HG03103 (cell line): ENCODE data around the gene IL17C.
"Not testable (repeated sequence)": the region's sequence is repeated elsewhere in the genome, so short reads cannot be mapped to it uniquely, and the experiment has no call there.

Experiments used
- ATAC-seq: cut with Tn5 transposase; IDR thresholded peaks from one replicate; pipeline ENCODE4 v1.9.1; 2021; ENCODE audit warnings: low read depth; ENCODE audit not compliant: unreplicated experiment

The IL17C gene

DNA sequence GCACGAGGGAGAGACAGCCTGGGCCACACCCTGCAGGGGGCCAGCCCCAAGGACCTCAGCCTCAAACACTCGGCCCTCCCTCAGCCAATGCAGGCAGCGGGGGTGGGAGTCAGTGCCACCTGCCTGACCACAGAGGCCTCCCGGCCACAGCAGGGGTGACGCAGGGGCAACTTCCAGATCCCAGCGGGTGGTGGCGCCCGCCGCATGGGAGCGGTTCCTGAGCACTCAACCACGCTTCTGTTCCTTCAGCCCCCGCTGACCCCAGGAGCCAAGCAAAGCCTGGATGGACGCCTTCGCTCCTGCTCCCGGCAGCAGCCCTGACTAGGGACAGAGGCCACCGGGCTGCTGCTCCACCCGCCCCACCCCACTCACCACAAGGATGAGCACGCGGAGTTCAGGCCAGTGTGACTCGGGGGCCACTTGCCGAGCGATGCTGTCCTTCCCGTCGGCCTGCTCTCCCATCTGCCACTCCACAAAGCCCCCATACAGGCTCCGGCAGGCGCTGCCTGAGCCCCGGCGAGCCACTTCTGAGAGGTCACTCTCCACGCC is 17.4 kb downstream of the IL17C start:
- ATAC-seq = no peak

DNA sequence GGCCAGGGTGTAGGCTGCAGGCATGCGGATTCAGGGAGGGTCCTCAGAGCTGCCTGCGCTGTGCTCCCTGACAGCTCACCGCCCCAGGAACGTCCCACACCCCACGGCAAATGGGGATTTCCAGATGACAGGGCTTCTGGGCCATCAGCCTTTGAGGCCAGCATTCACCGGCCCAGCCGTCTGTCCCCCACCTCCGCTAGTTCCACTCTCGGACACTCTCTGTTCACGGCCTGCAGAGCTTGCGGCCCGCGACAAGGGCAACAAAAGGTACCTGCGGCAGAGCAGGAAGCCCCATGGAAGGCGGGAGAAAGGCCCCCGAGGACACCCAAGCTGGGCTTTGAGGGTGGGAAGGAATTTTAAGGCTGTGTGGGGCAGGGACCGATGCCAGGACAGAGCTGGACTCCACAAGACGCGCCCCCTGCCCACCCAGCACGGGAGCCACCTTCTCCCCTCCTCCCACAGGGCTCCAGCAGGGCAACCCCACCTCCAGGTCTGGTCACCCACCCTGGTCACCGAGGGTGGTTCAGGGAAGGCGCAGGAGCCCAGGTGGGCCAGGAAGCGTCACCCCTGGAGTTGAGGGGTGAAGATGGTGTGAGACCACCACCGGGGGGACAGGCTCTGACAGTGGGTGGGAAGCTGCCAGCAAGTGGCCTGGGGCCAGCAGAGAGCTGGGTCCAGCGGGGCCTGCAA is 18.1 kb downstream of the IL17C start:
- ATAC-seq = no peak

DNA sequence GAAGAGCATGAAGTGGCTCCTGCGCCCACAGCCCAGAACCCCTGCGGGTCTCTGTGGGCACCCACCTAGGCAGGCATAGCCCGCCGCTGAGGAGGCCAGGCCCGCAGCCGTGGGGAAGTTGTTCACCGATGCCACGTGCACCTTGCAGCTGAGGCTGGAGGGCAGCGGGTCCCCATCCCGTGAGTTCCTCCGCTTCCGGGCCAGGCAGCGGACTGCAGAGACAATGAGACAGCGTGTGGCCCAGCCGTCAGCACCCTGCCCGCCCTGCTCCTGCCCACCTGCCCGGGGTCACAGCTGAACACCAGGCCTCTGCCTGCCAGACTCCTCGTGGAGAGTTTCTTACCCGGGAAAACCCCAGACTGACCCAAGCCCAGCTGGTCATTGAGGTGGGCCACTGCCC is 19.0 kb downstream of the IL17C start:
- no peak for ATAC-seq

DNA sequence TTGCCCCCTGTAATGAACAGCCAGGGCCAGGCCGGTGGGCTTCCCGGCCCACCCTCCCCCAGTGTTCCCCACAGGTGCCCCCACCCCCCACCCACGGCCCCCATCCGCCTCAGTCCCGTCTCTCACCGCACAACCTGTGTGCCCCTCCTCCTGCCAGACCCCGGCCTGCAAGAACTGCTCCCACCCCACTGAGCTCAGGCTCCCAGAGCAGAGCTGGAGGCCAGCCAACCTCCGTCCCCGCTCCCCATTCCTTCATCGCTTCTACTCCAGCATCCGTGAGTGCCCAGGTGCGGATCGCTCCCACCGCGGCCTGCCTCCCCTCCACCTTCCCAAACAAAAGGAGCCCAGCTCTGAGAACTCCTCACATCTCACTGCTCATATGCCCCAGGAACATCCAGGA is 20.3 kb downstream of the IL17C start:
- ATAC-seq = no peak

DNA sequence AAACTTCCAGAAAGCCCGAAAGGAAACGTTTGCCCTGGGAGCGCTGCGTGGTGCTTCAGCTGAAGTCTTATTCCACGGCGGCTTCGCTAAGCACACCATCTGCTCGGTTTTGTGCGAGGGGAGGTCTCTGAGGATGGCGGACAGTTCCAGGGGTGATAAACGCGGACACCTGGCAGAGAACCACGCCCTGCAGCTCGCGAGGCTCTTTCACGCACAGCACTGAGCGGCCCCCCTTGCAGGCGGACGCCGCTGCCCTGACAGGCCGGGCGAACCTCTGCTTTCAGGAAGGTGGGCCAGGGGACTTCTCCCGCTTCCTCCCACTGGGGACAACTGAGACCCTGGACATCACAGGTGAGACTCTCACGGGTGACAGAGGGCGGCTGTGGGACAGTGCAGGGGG is 20.8 kb downstream of the IL17C start:
- no peak for ATAC-seq

DNA sequence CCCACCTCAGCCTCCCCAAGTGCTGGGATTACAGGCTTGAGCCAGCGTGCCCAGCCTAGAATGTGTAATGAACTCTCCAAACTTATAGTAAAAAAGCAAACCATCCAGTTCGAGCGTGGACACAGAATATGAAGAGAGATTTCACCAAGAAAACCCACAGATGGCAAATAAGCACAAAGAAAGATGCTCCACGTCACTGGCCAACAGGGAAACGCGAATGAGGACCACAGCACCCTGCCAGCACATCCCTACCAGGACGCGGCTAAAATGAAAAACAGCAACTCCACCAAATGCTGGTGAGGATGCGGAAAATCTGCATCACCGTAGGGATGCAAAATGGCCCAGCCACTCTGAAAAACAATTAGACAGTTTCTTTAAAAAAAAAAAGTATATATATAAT is 23.1 kb downstream of the IL17C start:
- ATAC-seq = no peak

DNA sequence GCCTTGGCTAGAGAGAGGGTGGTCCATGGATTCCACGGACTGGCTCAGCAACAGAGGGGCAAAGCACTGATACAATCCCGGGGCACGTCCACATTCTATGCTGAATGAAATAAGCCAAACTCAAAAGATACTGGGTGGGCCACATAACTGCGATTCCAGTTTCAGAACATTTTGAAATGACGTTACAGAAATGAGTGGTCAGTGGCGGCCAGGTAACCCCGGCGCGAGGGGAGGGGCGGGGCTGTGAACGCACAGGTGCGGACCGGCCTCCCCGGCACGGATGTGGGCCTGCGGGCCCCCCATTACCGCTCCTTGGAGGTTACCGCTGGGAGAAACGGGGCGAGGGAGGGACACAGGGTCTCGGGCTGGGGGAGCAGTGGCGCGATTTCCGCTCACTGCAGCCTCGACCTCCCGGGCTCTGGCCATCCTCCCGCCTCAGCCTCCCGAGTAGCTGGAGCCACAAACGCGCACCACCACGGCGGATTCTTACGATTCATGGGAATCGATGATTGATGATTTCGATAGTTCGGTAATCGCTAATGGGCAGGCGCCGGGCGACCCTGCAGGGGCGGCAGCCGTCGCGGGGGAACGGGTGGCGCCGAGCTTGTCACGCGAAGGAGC is 24.0 kb downstream of the IL17C start:
- ATAC-seq = no peak

DNA sequence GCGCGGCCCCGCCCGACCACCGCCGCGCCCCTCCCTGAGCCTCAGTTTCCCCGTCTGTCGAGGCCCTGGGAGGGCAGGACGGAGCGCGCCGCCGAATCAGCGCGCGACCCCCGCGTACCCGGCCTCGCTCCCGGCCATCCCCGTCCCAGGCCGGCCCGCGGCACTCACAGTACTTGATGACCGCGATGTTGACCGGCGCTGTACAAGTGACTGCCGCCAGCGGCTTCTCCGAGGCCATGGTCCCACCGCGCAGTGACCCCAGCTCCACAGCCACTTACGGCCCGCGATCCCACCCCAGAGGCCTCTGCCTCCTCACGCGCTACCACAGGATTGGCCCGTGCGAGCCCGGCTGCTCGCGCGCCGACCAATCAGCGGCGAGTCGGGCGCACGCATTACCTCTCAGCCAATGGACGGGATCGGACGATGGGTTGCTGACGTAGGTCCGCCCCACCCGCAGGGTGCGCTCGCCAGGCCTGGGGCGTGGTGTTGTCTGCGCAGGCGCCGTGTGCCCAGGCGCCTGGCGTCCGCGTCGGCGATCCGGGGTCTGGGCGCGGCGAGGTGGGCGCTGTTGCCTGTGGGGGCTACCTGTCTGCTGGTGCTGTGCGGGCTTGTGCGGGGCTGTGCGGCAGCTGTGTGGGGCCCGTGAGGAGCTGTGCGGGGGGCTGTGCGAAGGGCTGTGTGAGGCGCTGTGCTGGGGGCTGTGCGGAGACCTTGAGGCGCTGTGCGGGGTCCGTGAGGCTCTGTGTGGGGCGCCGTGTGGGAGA is 24.7 kb downstream of the IL17C start, which contains the start of gene MVD:
Gene MVD (minus strand): TSS at position 249 of the 764 bp plus-strand sequence. CDS start 11 bp downstream, at position 238.
- peak; percentile 90 for ATAC-seq

DNA sequence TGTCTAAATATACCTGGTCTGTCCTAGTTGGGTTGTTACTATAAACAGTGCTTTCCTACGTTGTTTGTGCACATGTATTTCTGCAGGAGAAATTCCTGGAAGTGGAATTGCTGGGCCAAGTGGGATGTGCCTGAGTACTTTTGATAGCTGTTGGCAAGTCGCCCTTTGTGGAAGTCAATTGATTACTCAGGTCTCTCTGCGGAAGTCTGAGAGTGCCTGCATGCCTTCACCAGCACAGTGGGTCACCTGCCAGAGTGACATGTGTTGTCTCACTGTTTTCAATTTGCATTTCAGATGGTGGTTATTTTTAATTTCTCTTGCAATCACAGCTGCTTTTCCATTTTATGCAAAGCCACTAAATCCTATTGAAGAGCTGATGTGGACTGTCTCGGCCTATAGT is 26.8 kb downstream of the IL17C start:
- no peak for ATAC-seq

DNA sequence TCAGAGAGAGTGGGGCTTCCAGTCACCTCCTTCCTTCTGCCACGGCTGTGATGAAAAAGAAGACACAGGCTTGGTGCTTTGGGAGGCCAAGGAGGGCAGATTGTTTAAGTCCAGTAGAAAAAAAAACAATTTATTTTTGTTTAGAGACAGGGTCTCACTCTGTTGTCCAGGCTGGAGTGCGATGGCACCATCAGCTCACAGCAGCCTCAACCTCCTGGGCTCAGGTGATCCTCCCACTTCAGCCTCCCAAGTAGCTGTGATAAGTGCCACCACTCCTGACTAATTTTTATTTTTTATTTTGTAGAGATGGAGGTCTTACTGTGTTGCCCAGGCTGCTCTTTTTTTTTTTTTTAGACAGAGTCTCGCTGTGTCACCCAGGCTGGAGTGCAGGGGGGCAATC is 27.2 kb downstream of the IL17C start:
- no peak for ATAC-seq

DNA sequence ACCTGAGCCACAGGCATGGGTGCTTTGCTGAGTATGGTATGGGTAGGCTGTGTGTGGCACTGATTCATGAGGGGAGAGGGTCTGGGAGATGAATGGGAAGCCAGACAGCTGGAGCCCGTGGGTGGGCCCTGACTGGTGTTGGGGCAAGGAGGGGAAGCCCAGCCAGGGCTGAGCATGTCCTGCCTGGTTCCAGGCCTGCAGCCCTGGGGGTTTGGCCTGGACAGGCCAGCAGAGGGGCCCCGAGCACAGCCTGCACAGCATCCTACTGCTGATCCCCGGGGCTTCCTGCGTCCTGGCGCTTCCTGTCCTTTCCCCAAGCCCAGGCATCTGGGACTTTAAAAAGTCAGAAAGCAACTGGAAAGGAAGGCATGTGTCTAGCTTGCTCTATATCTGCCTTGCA is 29.1 kb downstream of the IL17C start:
- ATAC-seq = no peak

DNA sequence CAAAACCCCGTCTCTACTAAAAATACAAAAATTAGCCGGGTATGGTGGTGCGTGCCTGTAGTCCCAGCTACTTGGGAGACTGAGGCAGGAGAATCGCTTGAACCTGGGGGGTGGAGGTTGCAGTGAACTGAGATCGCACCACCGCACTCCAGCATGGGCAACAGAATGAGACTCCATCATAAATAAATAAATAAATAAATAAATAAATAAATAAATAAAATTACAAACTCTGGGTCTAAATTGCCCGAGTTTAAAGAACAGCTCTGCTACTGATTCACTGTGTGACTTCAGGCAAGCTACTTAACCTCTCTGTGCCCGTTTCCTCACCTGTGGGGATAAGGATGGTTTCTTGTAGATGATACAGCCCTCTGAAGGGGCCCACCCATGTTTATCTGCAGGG is 31.1 kb downstream of the IL17C start:
- not testable (repeated sequence) for ATAC-seq

DNA sequence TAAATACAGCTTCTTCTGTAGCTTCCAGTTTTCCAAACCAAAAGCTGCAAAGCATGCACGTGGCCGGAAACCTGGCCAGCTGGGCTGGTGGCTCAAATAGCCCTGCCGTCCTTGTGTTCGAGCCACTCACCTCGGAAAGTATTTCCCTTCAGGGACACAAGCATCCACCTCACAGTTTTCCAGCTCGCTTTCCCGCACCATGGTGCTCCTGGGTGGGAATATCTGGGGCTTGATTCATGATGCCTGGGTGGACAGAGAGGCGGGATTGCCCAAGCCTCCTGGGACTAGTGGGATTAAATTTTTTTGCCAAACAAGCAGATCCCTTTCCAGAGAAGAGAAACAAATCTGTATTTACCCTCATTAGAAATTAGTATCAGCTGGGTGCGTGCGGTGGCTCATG is 31.6 kb downstream of the IL17C start:
- no peak for ATAC-seq

DNA sequence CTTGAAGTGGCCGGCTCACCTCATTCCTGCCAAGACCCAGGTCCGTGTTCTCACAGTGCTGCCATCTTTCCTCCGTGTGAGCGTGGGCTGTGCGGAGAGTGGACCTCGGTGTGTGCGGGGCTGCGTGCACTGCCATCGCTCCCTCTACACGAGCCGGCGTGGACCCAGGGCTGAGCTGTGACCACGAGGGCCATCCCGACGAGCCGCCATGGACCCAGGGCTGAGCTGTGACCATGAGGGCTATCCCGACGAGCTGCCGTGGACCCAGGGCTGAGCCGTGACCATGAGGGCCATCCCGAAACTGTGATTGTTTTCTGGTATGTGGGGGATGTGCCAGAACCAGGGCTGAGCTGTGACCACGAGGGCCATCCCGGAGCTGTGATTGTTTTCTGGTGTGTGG is 33.4 kb downstream of the IL17C start:
- no peak for ATAC-seq

DNA sequence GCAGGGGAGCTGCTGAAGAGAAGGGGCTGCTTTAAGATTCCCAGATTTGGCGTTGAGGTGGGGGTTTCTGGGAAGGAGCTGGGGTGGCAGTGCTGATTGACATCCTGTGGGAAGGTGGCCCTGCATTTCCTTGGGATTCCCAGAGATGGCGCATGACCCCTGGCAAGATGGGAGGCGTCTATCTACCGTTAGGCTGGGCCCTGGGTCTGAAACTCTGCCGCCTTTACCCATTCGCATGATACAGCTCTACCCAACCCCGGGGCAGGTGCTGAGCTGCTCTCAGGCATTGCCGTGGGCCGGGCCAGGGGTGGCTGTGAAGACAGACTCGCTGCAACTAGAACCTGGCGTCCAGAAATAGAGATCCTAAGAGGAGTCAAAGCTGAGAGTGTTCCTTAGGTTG is 34.4 kb downstream of the IL17C start:
- no peak for ATAC-seq

DNA sequence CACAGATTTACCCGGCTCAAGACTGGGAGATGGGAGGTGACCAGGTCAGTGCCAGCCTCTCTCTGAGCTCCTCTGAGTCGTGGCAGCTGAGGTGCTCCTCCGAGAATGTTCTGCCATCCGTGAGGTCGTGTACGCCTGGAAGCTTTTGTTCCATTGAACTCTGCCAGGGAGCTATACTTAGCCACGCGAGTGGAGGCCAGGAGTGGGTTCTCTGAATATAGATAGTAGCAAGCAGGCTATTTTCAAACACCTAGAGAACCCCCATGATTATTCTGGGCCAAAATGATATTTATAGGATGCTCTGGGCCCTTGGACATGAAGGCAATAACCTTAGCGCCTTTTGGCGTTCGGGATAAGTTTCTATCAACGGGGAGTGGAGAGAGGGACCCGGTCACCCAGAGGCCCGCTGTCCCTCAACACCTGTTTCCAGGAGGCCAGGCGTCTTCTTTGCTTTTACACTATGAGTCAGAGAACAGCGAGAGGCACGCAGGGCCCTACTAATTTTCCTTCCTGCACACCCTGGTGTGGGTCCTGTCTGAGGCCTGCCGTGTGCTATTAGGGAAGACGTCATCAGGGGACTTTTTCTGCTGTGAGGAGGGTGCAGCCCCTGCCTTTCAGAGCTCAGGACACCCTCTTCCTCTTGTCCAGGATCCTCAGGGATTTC is 35.5 kb downstream of the IL17C start:
- no peak for ATAC-seq

DNA sequence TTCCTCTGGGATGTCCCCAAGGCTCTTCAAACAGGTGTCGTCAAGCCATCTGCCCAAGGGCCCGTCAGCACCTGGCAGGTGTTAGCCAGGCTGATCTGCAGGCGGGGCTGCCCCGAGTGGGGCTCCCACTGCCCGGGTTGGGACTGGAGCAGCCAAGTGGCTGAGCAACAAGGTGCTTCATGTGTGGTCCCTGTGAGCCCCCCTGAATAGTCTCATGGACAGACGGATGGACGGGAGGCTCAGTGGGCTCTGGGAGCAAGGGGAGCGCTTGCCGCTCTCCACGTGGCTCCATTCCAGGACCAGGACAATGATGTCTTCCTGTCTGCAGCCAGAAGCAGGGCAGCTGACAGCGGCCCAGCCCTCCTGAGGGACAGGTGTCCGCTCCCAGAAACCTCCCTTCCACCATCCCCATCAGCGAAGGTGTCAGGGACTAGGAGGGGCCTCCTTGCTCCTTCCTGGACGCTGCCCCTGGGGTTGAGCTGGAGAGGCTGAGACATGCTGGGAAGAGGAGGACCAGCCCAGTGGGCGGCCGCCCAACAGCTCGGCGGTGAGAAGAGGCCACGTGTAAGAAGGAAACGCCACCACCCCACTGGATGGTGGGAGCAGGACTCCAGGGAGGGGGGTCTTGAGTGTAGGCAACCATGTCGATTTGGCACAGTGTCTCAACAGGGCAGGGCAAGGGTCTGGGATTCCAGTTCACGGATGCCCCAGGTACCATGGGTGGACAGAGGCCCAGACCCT is 38.3 kb downstream of the IL17C start:
- no peak for ATAC-seq

DNA sequence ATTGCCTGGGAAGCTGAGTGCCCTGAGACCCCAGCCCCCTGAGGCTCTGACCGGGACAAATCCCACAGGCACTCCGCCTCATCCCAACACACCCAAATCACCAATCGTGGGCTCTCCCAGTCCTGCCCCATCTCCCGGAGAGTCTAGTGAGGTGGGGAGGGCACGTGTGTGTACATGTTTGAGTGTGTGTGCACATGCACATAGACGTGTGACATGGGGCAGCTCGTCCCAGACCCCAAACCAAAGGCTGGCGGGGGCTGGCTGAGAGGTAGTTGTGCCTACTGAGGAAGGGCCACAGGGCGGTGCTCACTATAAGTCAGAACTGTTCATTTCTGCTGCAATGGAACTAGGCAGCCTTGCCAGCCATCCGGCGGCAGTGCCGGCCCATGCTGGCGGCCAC is 39.3 kb downstream of the IL17C start:
- no peak for ATAC-seq

DNA sequence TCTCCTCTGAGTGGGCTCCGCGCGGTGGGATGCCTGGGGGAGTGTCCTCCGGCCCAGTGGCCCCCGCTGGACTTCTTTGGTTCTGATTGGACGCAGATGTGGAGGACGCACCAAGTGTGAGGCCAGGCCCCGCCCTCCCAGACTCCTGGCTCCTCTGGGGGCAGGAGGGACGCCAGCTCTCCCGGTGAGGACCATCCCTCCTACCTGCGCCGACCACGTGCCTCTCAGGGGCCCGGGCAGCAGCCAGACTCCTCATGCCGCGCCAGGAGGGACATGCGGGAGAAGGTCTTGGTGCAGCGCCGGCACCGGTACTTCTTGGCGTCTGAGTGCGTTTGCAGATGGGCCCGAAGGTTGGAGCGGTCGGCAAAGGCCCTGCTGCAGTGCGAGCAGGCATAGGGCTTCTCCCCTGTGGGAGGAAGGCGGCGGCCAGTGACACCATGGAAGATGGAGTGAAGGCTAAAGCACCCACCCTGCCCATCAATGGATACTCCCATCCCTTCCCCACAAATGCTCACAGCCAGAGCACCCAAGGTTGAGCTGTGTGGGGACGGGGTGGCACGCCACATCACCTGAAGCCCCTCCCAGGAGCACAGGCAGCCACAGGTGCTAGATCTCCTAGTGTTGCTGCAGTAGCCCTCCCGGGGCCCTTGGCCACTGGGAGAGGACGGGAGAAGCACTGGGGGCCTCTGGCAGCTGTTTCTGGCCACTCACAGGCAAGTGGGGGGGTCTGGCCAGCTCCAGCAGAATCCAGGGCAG is 40.0 kb downstream of the IL17C start:
- ATAC-seq = no peak
